ENCODE results near the gene CLMP.

CLMP gene

GRCh38 chr11:123195188-123196059 lies at the start of gene CLMP:
Gene CLMP, minus strand, starts transcription at chr11:123195248. Its CDS starts 308 bp downstream, at chr11:123194940.
- DNase-seq = no peak

- DNase-seq = no peak
These were observed 47.0 kb upstream of the CLMP start for GRCh38 chr11:123241874-123242543.

GRCh38 chr11:123241294-123241693 lies 46.2 kb upstream of the CLMP start:
- DNase-seq = no peak

- no peak for DNase-seq
These were observed 44.4 kb upstream of the CLMP start for GRCh38 chr11:123239191-123240150.

GRCh38 chr11:123238297-123238696 lies 43.2 kb upstream of the CLMP start:
- DNase-seq = no peak

GRCh38 chr11:123236879-123237278 lies 41.8 kb upstream of the CLMP start:
- no peak for DNase-seq

GRCh38 chr11:123235656-123236261 lies 40.7 kb upstream of the CLMP start:
- DNase-seq = no peak

GRCh38 chr11:123235117-123235655 lies 40.1 kb upstream of the CLMP start:
- DNase-seq = no peak

- no peak for DNase-seq
These were observed 38.9 kb upstream of the CLMP start for GRCh38 chr11:123233975-123234334.

GRCh38 chr11:123233280-123233974 lies 38.4 kb upstream of the CLMP start:
- no peak for DNase-seq

GRCh38 chr11:123231777-123232176 lies 36.7 kb upstream of the CLMP start:
- no peak for DNase-seq

- DNase-seq = no peak
These were observed 36.2 kb upstream of the CLMP start for GRCh38 chr11:123231256-123231655.

- DNase-seq = no peak
These were observed 35.3 kb upstream of the CLMP start for GRCh38 chr11:123230346-123230745.

- no peak for DNase-seq
These were observed 33.6 kb upstream of the CLMP start for GRCh38 chr11:123228496-123229163.

GRCh38 chr11:123227763-123228495 lies 32.9 kb upstream of the CLMP start:
- no peak for DNase-seq

- no peak for DNase-seq
These were observed 26.5 kb upstream of the CLMP start for GRCh38 chr11:123221584-123221983.

GRCh38 chr11:123221096-123221561 lies 26.1 kb upstream of the CLMP start:
- no peak for DNase-seq

GRCh38 chr11:123219066-123219690 lies 24.1 kb upstream of the CLMP start:
- DNase-seq = no peak

- no peak for DNase-seq
These were observed 23.4 kb upstream of the CLMP start for GRCh38 chr11:123218451-123218850.

- DNase-seq = no peak
These were observed 22.8 kb upstream of the CLMP start for GRCh38 chr11:123217897-123218296.

Data from NCI-H510A (cell line).